Activated CD4-positive, alpha-beta T cell treated with anti-CD3 and anti-CD28 coated beads, Interleukin-2, amount 50 U/mL, for 24 hours (primary cell): ENCODE results near the gene MACROD2.
"Not testable (repeated sequence)": the region's sequence is repeated elsewhere in the genome, so short reads cannot be mapped to it uniquely, and the experiment has no call there.

Experiments
- DNase-seq, 2 donors: peaks; one replicate each; pipeline ENCODE4 v3.0.0-alpha.2; 2020; ENCODE audit warnings: low read depth in 1 of 2, low spot score in 1 of 2

The MACROD2 gene

GRCh38 chr20:14889496-14890255 is 894.4 kb downstream of the MACROD2 start:
- DNase-seq: no peak

- DNase-seq: no peak
Observed at GRCh38 chr20:14890713-14891112, 895.4 kb downstream of the MACROD2 start.

GRCh38 chr20:14892782-14893181 is 897.5 kb downstream of the MACROD2 start:
- no peak for DNase-seq

GRCh38 chr20:14896569-14896968 is 901.3 kb downstream of the MACROD2 start:
- DNase-seq: no peak

GRCh38 chr20:14897608-14898007 is 902.3 kb downstream of the MACROD2 start:
- DNase-seq: no peak

- no peak for DNase-seq
Observed at GRCh38 chr20:14902432-14903089, 907.2 kb downstream of the MACROD2 start.

- DNase-seq: no peak
Observed at GRCh38 chr20:14906908-14907434, 911.7 kb downstream of the MACROD2 start.

- DNase-seq: no peak
Observed at GRCh38 chr20:14910126-14910525, 914.8 kb downstream of the MACROD2 start.

GRCh38 chr20:14913896-14914620 is 918.7 kb downstream of the MACROD2 start:
- no peak for DNase-seq

- DNase-seq: no peak
Observed at GRCh38 chr20:14914633-14915032, 919.3 kb downstream of the MACROD2 start.

GRCh38 chr20:14915356-14915755 is 920.0 kb downstream of the MACROD2 start:
- DNase-seq: no peak

- no peak for DNase-seq
Observed at GRCh38 chr20:14916360-14916920, 921.1 kb downstream of the MACROD2 start.

- DNase-seq: no peak
Observed at GRCh38 chr20:14918281-14918680, 923.0 kb downstream of the MACROD2 start.

GRCh38 chr20:14918976-14919375 is 923.7 kb downstream of the MACROD2 start:
- DNase-seq: no peak

- DNase-seq: no peak
Observed at GRCh38 chr20:14919501-14920081, 924.3 kb downstream of the MACROD2 start.

GRCh38 chr20:14921513-14921912 is 926.2 kb downstream of the MACROD2 start:
- DNase-seq: no peak

GRCh38 chr20:14922503-14923267 is 927.4 kb downstream of the MACROD2 start:
- no peak for DNase-seq

- no peak for DNase-seq
Observed at GRCh38 chr20:14924433-14924832, 929.1 kb downstream of the MACROD2 start.

- no peak for DNase-seq
Observed at GRCh38 chr20:14925300-14925699, 930.0 kb downstream of the MACROD2 start.

GRCh38 chr20:14926436-14926835 is 931.1 kb downstream of the MACROD2 start:
- DNase-seq: not testable (repeated sequence)
